Measurements from ENCODE around the gene KMO.

DNA sequence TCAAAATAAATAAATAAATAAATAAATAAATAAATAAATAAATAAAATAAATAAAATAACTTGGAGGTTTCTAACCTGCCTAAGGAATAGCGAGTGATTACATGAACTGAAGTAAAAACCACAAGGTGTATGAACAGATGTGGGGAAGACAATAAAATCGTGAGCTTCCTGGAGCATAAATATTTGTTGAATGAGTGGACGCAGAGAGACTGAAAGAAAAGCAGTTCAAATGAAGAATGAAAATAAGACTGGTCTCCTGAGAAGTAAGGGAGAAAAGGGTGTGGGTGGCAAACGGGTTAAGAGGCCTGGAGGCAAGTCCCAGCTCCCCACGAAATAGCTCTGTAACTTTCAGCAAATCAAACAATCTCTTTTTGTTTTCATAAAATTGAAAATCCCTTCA lies 74.4 kb downstream of the KMO start:
- TF ChIP-seq CTCF (IDR thresholded peaks at IDR 0.05) (no peak), POLR2A (IDR thresholded peaks at IDR 0.05) (no peak), EP300 (IDR thresholded peaks at IDR 0.05; ENCODE audit: low read depth) (no peak), POLR2AphosphoS5 (IDR thresholded peaks at IDR 0.05) (no peak)
